Measurements from ENCODE around the gene CCNDBP1. TPM values are rescaled to one million over a fixed set of nuclear protein-coding genes. Genes with fewer than 3 reads are reported as not detected.

CCNDBP1 gene
- total RNA-seq, 1 donor from 2014 or later = 44.1 TPM

DNA sequence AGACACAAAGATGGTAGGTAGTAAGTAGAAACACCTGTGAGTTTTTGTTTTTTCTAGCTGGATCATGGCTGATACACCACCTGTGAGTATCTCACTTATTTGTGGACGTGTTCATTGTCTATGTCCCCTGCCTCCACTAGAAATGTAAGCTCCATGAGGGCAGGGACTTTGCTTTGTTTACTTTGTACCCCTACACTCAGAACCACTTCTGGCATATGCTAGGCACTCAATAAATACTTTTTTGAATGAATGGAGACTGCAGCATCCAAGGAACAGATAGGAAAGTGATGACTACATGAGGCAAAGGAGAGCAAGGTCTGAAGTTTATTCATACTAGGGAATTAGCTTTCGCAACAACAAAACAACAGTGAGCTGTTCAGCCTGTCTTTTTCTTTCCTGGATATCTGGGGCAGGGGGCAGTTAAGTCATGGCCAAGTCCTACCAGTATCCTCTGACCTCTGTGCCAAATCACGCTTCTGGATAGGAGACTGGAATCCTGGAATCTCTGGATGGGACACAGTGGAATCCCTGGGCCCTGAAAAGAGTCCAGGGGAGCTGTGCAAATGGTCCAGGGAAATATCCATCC is 47.2 kb downstream of the CCNDBP1 start:
- H3K9me3 Mint-ChIP-seq (ENCODE audit: low read depth) = no peaks in the 10 kb centered on the region
- H3K4me3 Mint-ChIP-seq (ENCODE audit: low read depth) = no peak overlapping the region
- no peaks in the 10 kb centered on the region for H3K4me1 Mint-ChIP-seq (ENCODE audit: low read depth)
- H3K27me3 Mint-ChIP-seq = peaks cover 13% of the 10 kb centered on the region
- TF ChIP-seq, protein P1, sequence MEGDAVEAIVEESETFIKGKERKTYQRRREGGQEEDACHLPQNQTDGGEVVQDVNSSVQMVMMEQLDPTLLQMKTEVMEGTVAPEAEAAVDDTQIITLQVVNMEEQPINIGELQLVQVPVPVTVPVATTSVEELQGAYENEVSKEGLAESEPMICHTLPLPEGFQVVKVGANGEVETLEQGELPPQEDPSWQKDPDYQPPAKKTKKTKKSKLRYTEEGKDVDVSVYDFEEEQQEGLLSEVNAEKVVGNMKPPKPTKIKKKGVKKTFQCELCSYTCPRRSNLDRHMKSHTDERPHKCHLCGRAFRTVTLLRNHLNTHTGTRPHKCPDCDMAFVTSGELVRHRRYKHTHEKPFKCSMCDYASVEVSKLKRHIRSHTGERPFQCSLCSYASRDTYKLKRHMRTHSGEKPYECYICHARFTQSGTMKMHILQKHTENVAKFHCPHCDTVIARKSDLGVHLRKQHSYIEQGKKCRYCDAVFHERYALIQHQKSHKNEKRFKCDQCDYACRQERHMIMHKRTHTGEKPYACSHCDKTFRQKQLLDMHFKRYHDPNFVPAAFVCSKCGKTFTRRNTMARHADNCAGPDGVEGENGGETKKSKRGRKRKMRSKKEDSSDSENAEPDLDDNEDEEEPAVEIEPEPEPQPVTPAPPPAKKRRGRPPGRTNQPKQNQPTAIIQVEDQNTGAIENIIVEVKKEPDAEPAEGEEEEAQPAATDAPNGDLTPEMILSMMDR (IDR thresholded peaks at IDR 0.05; ENCODE audit: unreplicated experiment) = no peak
- no peak for DNase-seq (ENCODE audit: low spot score, unreplicated experiment)
- H3K36me3 Mint-ChIP-seq (ENCODE audit: insufficient read depth) = no peaks in the 10 kb centered on the region
- no peak overlapping the region for H3K27ac Mint-ChIP-seq

DNA sequence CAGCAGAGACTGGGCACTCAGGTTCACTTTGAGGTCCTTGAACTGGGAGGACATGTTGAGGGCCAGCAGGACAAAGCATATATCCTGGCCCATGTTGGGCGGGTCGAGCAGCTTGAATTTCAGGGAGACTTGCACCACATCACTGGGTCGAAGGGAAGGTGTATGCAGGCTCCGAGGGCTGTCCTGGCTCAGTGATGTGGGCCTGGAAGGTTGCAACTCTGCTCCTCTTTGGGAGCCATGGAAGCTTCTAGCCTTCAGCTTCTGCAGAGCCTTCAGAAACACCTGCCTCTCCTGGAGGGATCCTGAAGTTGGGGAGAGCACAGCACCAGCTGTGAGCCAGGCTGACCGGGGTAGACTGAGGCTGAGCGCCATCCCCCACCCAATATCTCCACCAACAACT is 50.3 kb downstream of the CCNDBP1 start:
- Mint-ChIP-seq H3K9me3 (ENCODE audit: low read depth) (no peaks in the 10 kb centered on the region), H3K4me1 (ENCODE audit: low read depth) (no peaks in the 10 kb centered on the region), H3K4me3 (ENCODE audit: low read depth) (no peak overlapping the region), H3K36me3 (ENCODE audit: insufficient read depth) (no peaks in the 10 kb centered on the region), H3K27ac (no peak overlapping the region), H3K27me3 (peaks cover 11% of the 10 kb centered on the region)
- TF ChIP-seq, protein P1 (IDR thresholded peaks at IDR 0.05; ENCODE audit: unreplicated experiment) = no peak
- no peak for DNase-seq (ENCODE audit: low spot score, unreplicated experiment)

GRCh38 chr15:43237842-43238470 is 52.8 kb downstream of the CCNDBP1 start:
- H3K27me3 Mint-ChIP-seq = peaks cover 11% of the 10 kb centered on the region
- DNase-seq (ENCODE audit: low spot score, unreplicated experiment) = no peak
- H3K4me1 Mint-ChIP-seq (ENCODE audit: low read depth) = no peaks in the 10 kb centered on the region
- peak overlapping the region; percentile 48 for H3K27ac Mint-ChIP-seq
- no peaks in the 10 kb centered on the region for H3K9me3 Mint-ChIP-seq (ENCODE audit: low read depth)
- no peaks in the 10 kb centered on the region for H3K36me3 Mint-ChIP-seq (ENCODE audit: insufficient read depth)
- TF ChIP-seq, protein P1 (IDR thresholded peaks at IDR 0.05; ENCODE audit: unreplicated experiment) = no peak
- H3K4me3 Mint-ChIP-seq (ENCODE audit: low read depth) = no peak overlapping the region

GRCh38 chr15:43238671-43239131 is 53.5 kb downstream of the CCNDBP1 start:
- no peaks in the 10 kb centered on the region for H3K4me1 Mint-ChIP-seq (ENCODE audit: low read depth)
- H3K4me3 Mint-ChIP-seq (ENCODE audit: low read depth) = no peak overlapping the region
- H3K27me3 Mint-ChIP-seq = peaks cover 6% of the 10 kb centered on the region
- H3K27ac Mint-ChIP-seq = no peak overlapping the region
- TF ChIP-seq, protein P1 (IDR thresholded peaks at IDR 0.05; ENCODE audit: unreplicated experiment) = no peak
- no peak for DNase-seq (ENCODE audit: low spot score, unreplicated experiment)
- no peaks in the 10 kb centered on the region for H3K36me3 Mint-ChIP-seq (ENCODE audit: insufficient read depth)
- H3K9me3 Mint-ChIP-seq (ENCODE audit: low read depth) = no peaks in the 10 kb centered on the region

DNA sequence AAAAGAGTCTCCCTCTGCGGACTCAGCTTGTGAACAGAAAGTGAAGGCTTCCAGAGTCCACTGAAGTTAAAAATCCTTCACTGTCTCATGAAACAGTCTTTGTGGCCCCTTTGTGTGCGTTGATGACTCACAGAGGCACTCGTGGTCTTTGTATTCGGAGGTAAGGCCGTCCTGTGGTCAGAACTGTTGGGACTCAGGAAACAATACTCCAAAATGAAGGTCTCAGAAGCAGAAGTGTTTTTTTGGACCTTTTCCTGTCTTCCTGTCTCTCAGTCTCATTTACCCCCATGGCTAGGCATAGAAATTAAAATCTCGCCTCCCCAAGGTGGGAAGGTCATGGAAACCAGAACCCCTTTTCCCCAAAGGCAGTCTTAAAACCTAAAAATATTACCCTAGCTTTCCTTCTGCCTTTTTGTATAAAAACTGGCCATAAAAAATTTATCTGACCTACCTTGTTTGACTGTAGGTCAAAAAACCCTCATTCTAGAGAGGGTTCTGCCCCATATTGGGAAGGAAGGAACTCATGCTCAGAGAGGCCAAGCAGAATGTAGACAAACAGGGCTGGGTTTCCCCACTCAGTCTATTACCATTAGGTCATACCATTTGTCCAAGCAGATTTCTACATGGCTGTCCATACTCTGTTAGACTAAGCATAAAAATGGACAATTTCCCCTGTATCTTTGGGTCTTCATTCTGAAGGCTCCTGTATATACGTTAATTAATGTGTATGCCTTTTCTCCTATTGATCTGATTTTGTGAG is 54.7 kb downstream of the CCNDBP1 start:
- Mint-ChIP-seq H3K36me3 (ENCODE audit: insufficient read depth) (no peaks in the 10 kb centered on the region), H3K27ac (no peak overlapping the region), H3K27me3 (peaks cover 7% of the 10 kb centered on the region), H3K4me1 (ENCODE audit: low read depth) (no peaks in the 10 kb centered on the region), H3K9me3 (ENCODE audit: low read depth) (no peaks in the 10 kb centered on the region), H3K4me3 (ENCODE audit: low read depth) (no peak overlapping the region)
- TF ChIP-seq, protein P1 (IDR thresholded peaks at IDR 0.05; ENCODE audit: unreplicated experiment) = no peak
- DNase-seq (ENCODE audit: low spot score, unreplicated experiment) = no peak
